Astrocyte of the spinal cord (primary cell): ENCODE results near the gene NOS1AP.
A peak's percentile ranks its signal among the peaks of the same experiment; 100 is the strongest.

Experiments
- DNase-seq: peaks from one replicate; pipeline ENCODE4 v3.0.0; 2011; ENCODE audit warnings: low read depth, low spot score
- H3K4me3 ChIP-seq: 2 replicates; pipeline ENCODE4 v1.5.1; 2011; ENCODE audit warnings: low read depth, mild to moderate bottlenecking, low read length, moderate library complexity
- in situ Hi-C: cut with HindIII; loops from 2 replicates; pipeline ENCODE4 v1.10.0; 2017; ENCODE audit warnings: low sequenced_read_pairs
- TF ChIP-seq, protein P1 (sequence below): IDR thresholded peaks from 2 replicates; pipeline ENCODE4 v1.5.1; 2012; ENCODE audit warnings: low read depth, mild to moderate bottlenecking, low read length, inconsistent platforms

NOS1AP gene

DNA sequence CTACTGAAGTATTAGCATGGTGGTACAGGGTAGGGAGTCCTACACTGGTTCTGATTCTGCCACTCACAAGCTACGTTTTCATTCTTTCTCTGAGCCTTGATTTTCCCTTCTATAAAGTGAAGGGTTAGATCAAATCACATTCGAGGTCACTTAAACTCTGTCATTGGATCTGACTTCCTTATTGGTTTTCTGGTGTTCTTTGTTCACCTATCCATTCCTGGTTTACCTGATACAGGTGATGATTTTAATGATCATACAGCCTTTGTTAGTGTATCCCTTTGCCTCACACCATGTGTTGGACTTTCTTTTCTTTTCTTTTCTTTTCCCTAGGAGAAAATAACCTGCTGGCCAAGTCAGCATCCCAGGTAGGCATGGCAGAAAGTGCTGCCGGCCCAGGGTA lies 74.8 kb downstream of the NOS1AP start:
- in situ Hi-C loops: no loop called here
- TF ChIP-seq, protein P1, sequence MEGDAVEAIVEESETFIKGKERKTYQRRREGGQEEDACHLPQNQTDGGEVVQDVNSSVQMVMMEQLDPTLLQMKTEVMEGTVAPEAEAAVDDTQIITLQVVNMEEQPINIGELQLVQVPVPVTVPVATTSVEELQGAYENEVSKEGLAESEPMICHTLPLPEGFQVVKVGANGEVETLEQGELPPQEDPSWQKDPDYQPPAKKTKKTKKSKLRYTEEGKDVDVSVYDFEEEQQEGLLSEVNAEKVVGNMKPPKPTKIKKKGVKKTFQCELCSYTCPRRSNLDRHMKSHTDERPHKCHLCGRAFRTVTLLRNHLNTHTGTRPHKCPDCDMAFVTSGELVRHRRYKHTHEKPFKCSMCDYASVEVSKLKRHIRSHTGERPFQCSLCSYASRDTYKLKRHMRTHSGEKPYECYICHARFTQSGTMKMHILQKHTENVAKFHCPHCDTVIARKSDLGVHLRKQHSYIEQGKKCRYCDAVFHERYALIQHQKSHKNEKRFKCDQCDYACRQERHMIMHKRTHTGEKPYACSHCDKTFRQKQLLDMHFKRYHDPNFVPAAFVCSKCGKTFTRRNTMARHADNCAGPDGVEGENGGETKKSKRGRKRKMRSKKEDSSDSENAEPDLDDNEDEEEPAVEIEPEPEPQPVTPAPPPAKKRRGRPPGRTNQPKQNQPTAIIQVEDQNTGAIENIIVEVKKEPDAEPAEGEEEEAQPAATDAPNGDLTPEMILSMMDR: no peak
- no peak for DNase-seq
- H3K4me3 ChIP-seq: no peak overlapping the region

DNA sequence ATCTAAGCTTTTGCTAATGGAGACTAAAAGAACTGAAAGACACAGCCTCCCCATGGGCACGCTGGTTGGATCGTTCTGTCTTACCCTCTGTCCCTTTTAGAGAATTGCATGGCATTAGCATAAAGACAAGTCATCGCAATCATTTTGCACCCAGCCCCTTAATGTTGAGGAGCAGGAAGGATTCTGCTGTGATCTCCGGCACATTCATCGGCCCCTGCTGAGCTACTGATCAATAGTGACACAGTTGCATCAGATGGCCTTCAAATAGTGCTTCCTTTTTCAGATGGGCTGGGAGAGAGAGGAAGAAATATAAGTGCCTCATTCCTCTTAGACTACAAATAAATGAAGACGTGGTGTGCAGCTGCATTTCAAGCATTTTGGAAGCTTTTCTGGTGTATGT lies 75.4 kb downstream of the NOS1AP start:
- in situ Hi-C loops: no loop called here
- no peak overlapping the region for H3K4me3 ChIP-seq
- no peak for DNase-seq
- TF ChIP-seq, protein P1: no peak

DNA sequence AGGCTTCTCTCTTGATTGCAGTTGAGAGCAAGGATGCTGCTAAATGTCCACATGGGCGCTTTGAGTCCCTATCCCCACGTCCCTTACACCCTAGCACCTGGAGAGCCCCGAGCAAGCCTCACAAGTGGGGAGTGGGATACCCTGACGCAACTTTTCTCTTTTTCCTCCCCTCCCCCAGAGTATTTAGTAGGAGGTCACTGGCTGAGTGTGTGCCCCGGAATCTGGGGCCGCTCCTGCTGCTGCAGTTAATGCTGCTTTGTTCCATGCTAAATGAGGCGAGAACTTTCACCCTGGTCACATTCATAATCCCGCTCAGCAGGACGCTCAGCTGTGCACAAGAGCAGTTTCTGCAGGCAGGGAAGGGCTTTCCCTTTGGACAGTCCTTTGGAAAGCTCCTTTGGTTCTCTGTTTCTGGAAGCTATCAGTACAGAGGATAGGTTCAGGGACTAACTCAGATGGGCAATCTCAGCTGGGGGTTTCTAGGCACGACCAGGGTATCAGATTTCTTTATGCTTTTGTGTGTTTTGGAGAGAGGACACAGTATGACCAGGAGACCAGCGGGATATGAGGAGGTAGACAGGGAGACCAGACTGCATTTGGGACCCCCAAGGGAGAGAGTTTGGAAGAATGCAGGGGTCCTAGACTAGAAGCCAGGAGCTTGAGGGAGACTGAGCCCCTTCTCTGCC lies 75.9 kb downstream of the NOS1AP start:
- H3K4me3 ChIP-seq: no peak overlapping the region
- DNase-seq: peak; percentile 55
- TF ChIP-seq, protein P1: no peak
- in situ Hi-C loops: no loop called here

DNA sequence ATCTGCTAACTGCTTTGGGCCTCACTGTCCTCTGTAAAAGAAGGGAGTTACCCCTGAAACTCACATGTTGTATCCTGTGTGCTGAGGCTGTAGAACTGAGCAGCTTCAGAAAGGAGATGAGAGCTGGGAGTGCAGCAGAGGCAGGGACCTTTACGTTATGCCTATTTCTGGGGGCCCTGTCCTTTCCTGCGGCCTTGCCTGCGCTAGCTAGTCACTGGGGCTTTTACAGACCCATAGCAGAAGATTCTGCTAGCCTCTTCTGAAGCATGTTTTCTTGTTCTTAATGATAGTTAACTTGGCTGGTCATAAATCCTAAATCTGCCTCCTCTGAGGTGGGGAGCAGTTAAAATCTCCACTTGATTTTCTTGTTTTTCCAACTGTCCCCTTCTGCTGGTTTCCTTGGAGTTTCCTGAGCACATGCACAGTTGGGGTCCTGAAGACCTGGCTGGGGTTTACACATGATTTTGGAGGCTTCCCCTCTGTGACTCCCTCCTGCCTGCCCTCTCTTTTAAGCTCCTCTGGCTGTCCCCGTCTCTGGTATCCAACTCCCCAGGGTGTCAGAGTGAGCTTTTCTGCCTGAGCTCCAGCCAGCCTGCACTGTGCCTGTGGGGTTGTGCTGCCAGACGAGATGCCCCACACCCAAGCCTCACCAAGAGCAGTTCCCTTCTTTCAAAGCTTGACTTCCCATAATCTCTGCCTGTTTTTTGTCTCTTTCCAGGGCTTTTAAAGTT lies 76.6 kb downstream of the NOS1AP start:
- H3K4me3 ChIP-seq: no peak overlapping the region
- in situ Hi-C loops: no loop called here
- TF ChIP-seq, protein P1: no peak
- no peak for DNase-seq

DNA sequence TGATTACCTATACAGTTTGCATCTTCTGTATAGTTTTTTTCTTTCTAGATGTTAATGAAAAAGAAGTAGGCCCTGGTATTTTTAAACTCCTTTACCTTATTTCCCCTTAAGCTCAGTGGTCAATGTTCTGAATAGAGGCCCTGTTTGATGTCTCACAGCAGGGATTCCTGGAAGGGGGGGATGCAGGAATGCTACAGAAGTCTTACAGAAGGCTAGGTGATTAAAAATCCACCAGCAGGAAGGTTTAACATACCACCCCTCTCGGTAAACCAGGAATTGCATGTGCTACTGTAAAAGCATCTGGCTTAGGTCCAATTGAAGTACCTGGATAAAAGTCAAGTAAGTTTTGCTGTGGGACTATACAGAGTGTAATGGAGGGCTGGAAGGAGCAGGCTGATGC lies 78.3 kb downstream of the NOS1AP start:
- peak; percentile 28 for DNase-seq
- in situ Hi-C loops: no loop called here
- H3K4me3 ChIP-seq: no peak overlapping the region
- TF ChIP-seq, protein P1: no peak

DNA sequence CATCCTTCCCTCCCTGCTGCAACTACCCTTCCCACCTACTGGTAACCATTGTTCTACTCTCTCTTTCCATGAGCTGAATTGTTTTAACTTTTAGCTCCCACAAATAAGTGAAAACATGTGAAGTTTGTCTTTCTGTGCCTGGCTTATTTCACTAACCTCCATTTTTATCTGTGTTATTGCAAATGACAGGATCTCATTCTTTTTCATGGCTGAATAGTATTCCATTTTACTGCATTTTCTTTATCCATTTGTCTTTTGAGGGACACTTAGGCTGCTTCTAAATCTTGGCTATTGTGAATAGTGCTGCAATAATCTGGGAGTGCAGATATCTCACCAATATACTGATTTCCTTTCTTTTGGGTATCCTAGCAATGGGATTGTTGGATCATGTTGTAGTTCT lies 80.6 kb downstream of the NOS1AP start:
- in situ Hi-C loops: no loop called here
- no peak overlapping the region for H3K4me3 ChIP-seq
- TF ChIP-seq, protein P1: no peak
- no peak for DNase-seq
